Activated CD4-positive, alpha-beta T cell treated with anti-CD3 and anti-CD28 coated beads, Interleukin-2, Interleukin-6, amounts not matched to agents 100 ng/mL and 50 ng/mL, durations not matched to agents 16 hours and 8 hours (primary cell): Measurements from ENCODE around the gene COG5.

Experiments used
- DNase-seq: peaks from one replicate; pipeline ENCODE4 v3.0.0-alpha.2; 2020

The COG5 gene

GRCh38 chr7:107453388-107453787, 110.3 kb downstream of the COG5 start:
- no peak for DNase-seq

GRCh38 chr7:107450970-107451369, 112.8 kb downstream of the COG5 start:
- DNase-seq: no peak

GRCh38 chr7:107446988-107447387, 116.7 kb downstream of the COG5 start:
- no peak for DNase-seq

- DNase-seq: peak; percentile 44
Measured at GRCh38 chr7:107446531-107446930, 117.2 kb downstream of the COG5 start.

- no peak for DNase-seq
Measured at GRCh38 chr7:107442678-107443077, 121.0 kb downstream of the COG5 start.

GRCh38 chr7:107441581-107442422, 121.9 kb downstream of the COG5 start:
- DNase-seq: no peak

GRCh38 chr7:107439025-107439424, 124.7 kb downstream of the COG5 start:
- DNase-seq: no peak

GRCh38 chr7:107435749-107436148, 128.0 kb downstream of the COG5 start:
- no peak for DNase-seq

GRCh38 chr7:107432261-107432660, 131.5 kb downstream of the COG5 start:
- no peak for DNase-seq

GRCh38 chr7:107430057-107430456, 133.7 kb downstream of the COG5 start:
- no peak for DNase-seq

- DNase-seq: no peak
Measured at GRCh38 chr7:107428642-107429041, 135.1 kb downstream of the COG5 start.

GRCh38 chr7:107427462-107427861, 136.3 kb downstream of the COG5 start:
- no peak for DNase-seq

- no peak for DNase-seq
Measured at GRCh38 chr7:107414198-107414597, 149.5 kb downstream of the COG5 start.

GRCh38 chr7:107408349-107408748, 155.4 kb downstream of the COG5 start:
- DNase-seq: no peak

GRCh38 chr7:107405559-107405958, 158.2 kb downstream of the COG5 start:
- no peak for DNase-seq

- DNase-seq: no peak
Measured at GRCh38 chr7:107404740-107405537, 158.8 kb downstream of the COG5 start.

- no peak for DNase-seq
Measured at GRCh38 chr7:107398161-107398560, 165.6 kb downstream of the COG5 start.

GRCh38 chr7:107396990-107397389, 166.7 kb downstream of the COG5 start:
- DNase-seq: no peak

GRCh38 chr7:107396081-107396480, 167.6 kb downstream of the COG5 start:
- DNase-seq: no peak

GRCh38 chr7:107394831-107395230, 168.9 kb downstream of the COG5 start:
- no peak for DNase-seq

GRCh38 chr7:107394276-107394675, 169.4 kb downstream of the COG5 start:
- DNase-seq: no peak

- DNase-seq: no peak
Measured at GRCh38 chr7:107392830-107393229, 170.9 kb downstream of the COG5 start.

- no peak for DNase-seq
Measured at GRCh38 chr7:107390916-107391315, 172.8 kb downstream of the COG5 start.

GRCh38 chr7:107388604-107389003, 175.1 kb downstream of the COG5 start:
- DNase-seq: no peak
